ENCODE data around the gene CMTR1. TPM values are rescaled to one million over a fixed set of nuclear protein-coding genes. Genes with fewer than 3 reads are reported as not detected.

CMTR1 gene
- total and polyA plus RNA-seq, 10 of the 15 experiments (the other 5 are each of a cell fraction or from before 2014, with no cell fraction given) = 2.7 to 67.0 (median 46.2) TPM

- H3K9me3 ChIP-seq (replicated peaks; ENCODE audit: control insufficient read depth, insufficient read depth, low read length) = no peaks in the 10 kb centered on the region
- RAD21 ChIA-PET (ENCODE audit: unreplicated experiment) = no interaction called here
- H2AFZ ChIP-seq (ENCODE audit: control insufficient read depth, low read depth, low read length) = no peak overlapping the region
- WGBS (ENCODE audit: insufficient coverage, insufficient replicate concordance, low lambda C conversion rate, missing lambda C conversion rate) = 82% methylated on average over 15 of the region's 15 CpGs
- intact Hi-C loops (cut with micrococcal nuclease; ENCODE audit: unreplicated experiment) = loop anchor here (5.0 kb wide), 1 partner anchor 55 kb away; no protein-coding TSS in a partner anchor
- SMC1A ChIA-PET (ENCODE audit: uncharacterized antibody, unreplicated experiment) = interaction anchor here (1.0 to 2.0 kb wide), 3 partner anchors 57 to 91 kb away, joined by 3 to 5 read pairs (median 3); no protein-coding TSS in a partner anchor
- DNase-seq (ENCODE audit: low read depth, low spot score) = no peak
- H3K27me3 ChIP-seq (replicated peaks in 1 of 2; ENCODE audit: control insufficient read depth in 2 of 2, insufficient read depth in 2 of 2, low read length in 1 of 2) = no peaks in the 10 kb centered on the region
- H4K20me1 ChIP-seq (ENCODE audit: control insufficient read depth, insufficient read depth) = no peaks in the 10 kb centered on the region
- in situ Hi-C loops (cut with MboI) = loop anchor here (5.0 kb wide), 1 partner anchor 210 kb away; no protein-coding TSS in a partner anchor
- TSS peak; percentile 23 for BruUV-seq (replicated peaks)
- TF ChIP-seq ZNF622 (IDR thresholded peaks at IDR 0.05) (no peak), MTA3 (IDR thresholded peaks at IDR 0.05; ENCODE audit: borderline replicate concordance, low read length) (no peak)
- FAIRE-seq = no peak
- no peak overlapping the region for H3K4me3 ChIP-seq
- H3K79me2 ChIP-seq (ENCODE audit: control insufficient read depth, insufficient read depth, low read length) = no peaks in the 10 kb centered on the region
- peaks cover 37 to 45% of the 10 kb centered on the region in 2 experiments for H3K36me3 ChIP-seq (ENCODE audit: control insufficient read depth in 2 of 2, insufficient read depth in 2 of 2, low read length in 1 of 2)
- CTCF ChIA-PET = interaction anchor here (0.8 to 5.6 kb wide), 7 partner anchors 14 to 210 kb away, joined by 3 to 18 read pairs (median 3); partner anchors contain the start of gene CCDC167
- no peak overlapping the region for H3K9ac ChIP-seq (ENCODE audit: control insufficient read depth, insufficient read depth, low read length)
- no peak overlapping the region for H3K4me2 ChIP-seq (ENCODE audit: control insufficient read depth, insufficient read depth)
- POLR2A ChIA-PET = interaction anchor here (0.6 kb wide), 1 partner anchor 1221 kb away, joined by 4 read pairs; no protein-coding TSS in a partner anchor
- no peak overlapping the region for H3K27ac ChIP-seq (ENCODE audit: control insufficient read depth, insufficient read depth)
- ATAC-seq = no peak
- no peaks in the 10 kb centered on the region; the same call in 1 of the 2 replicates for H3K4me1 ChIP-seq (ENCODE audit: control insufficient read depth, insufficient read depth, low read length)
These were observed 48.9 kb downstream of the CMTR1 start for GRCh38 chr6:37481711-37482605.

- intact Hi-C loops (cut with micrococcal nuclease; ENCODE audit: unreplicated experiment) = loop anchor here (5.0 kb wide), 1 partner anchor 55 kb away; no protein-coding TSS in a partner anchor
- CTCF ChIA-PET = interaction anchor here (0.8 to 5.6 kb wide), 4 partner anchors 13 to 95 kb away, joined by 3 to 18 read pairs (median 8); partner anchors contain the start of gene CCDC167
These were observed 49.7 kb downstream of the CMTR1 start for GRCh38 chr6:37482606-37483251.

More at GRCh38 chr6:37482606-37483251, 49.7 kb downstream of the CMTR1 start:
- DNase-seq (ENCODE audit: low read depth, low spot score) (no peak), ATAC-seq (no peak), FAIRE-seq (no peak)
- WGBS (ENCODE audit: insufficient coverage, insufficient replicate concordance, low lambda C conversion rate, missing lambda C conversion rate) = 83% methylated on average over 10 of the region's 10 CpGs
- H3K9me3 ChIP-seq (replicated peaks; ENCODE audit: control insufficient read depth, insufficient read depth, low read length) = no peaks in the 10 kb centered on the region
- ChIA-PET RAD21 (ENCODE audit: unreplicated experiment) (interaction anchor here (0.8 kb wide), 1 partner anchor 83 kb away, joined by 6 read pairs; no protein-coding TSS in a partner anchor), SMC1A (ENCODE audit: uncharacterized antibody, unreplicated experiment) (interaction anchor here (1.0 to 2.0 kb wide), 2 partner anchors 56 to 83 kb away, joined by 3 to 5 read pairs; no protein-coding TSS in a partner anchor), POLR2A (no interaction called here)
- no TSS peak for BruUV-seq (replicated peaks)
- no peaks in the 10 kb centered on the region for H3K79me2 ChIP-seq (ENCODE audit: control insufficient read depth, insufficient read depth, low read length)
- TF ChIP-seq ZNF384 (IDR thresholded peaks at IDR 0.05; ENCODE audit: borderline replicate concordance, low read depth, low read length) (no peak), POLR2A (IDR thresholded peaks at IDR 0.05; ENCODE audit: low read depth, low read length) (peak; percentile 42)
- peaks cover 31 to 45% of the 10 kb centered on the region in 2 experiments for H3K36me3 ChIP-seq (ENCODE audit: control insufficient read depth in 2 of 2, insufficient read depth in 2 of 2, low read length in 1 of 2)
- no peak overlapping the region for H3K4me2 ChIP-seq (ENCODE audit: control insufficient read depth, insufficient read depth)
- no peaks in the 10 kb centered on the region for H4K20me1 ChIP-seq (ENCODE audit: control insufficient read depth, insufficient read depth)
- H2AFZ ChIP-seq (ENCODE audit: control insufficient read depth, low read depth, low read length) = no peak overlapping the region
- no peaks in the 10 kb centered on the region; the same call in 1 of the 2 replicates for H3K4me1 ChIP-seq (ENCODE audit: control insufficient read depth, insufficient read depth, low read length)
- no peak overlapping the region for H3K4me3 ChIP-seq
- no peaks in the 10 kb centered on the region for H3K27me3 ChIP-seq (replicated peaks in 1 of 2; ENCODE audit: control insufficient read depth in 2 of 2, insufficient read depth in 2 of 2, low read length in 1 of 2)
- in situ Hi-C loops (cut with MboI) = loop anchor here (5.0 kb wide), 1 partner anchor 210 kb away; no protein-coding TSS in a partner anchor
- no peak overlapping the region for H3K9ac ChIP-seq (ENCODE audit: control insufficient read depth, insufficient read depth, low read length)
- H3K27ac ChIP-seq (ENCODE audit: control insufficient read depth, insufficient read depth) = no peak overlapping the region

Data from GM12878 (cell line).